Loucy (cell line): ENCODE data around the gene KDM4B.

ENCODE experiments used
- H2AFZ ChIP-seq: fragments of 200-600 bp; sonication (generic); 2 replicates; pipeline ENCODE4 v1.6.0; 2016; ENCODE audit warnings: antibody characterized with exemption, mild to moderate bottlenecking, low read length, moderate library complexity
- H3F3A ChIP-seq: fragments of 200-600 bp; 2 replicates; pipeline ENCODE4 v1.6.0; 2016; ENCODE audit warnings: antibody characterized with exemption, low read depth, mild to moderate bottlenecking
- H3K27me3 ChIP-seq: fragments of 200-600 bp; sonication (generic); 2 replicates; pipeline ENCODE4 v1.6.1; 2014; ENCODE audit warnings: low read length, mild to moderate bottlenecking; ENCODE audit not compliant: insufficient read depth, poor library complexity, severe bottlenecking
- H3K36me3 ChIP-seq: fragments of 200-600 bp; sonication (generic); 2 replicates; pipeline ENCODE4 v1.6.1; 2016; ENCODE audit warnings: low read length; ENCODE audit not compliant: insufficient read depth
- H3K4me1 ChIP-seq: fragments of 200-600 bp; sonication (generic); 2 replicates; pipeline ENCODE4 v1.5.1; 2014; ENCODE audit warnings: low read length, mild to moderate bottlenecking; ENCODE audit not compliant: insufficient read depth, poor library complexity, severe bottlenecking
- H3K4me2 ChIP-seq: fragments of 200-600 bp; sonication (generic); 2 replicates; pipeline ENCODE4 v1.6.0; 2014; ENCODE audit warnings: antibody characterized with exemption, low read length, low read depth, mild to moderate bottlenecking; ENCODE audit not compliant: poor library complexity, severe bottlenecking
- H3K4me3 ChIP-seq: fragments of 200-600 bp; sonication (generic); 2 replicates; pipeline ENCODE4 v1.5.1; 2014; ENCODE audit warnings: low read length, mild to moderate bottlenecking, mixed read lengths; ENCODE audit not compliant: poor library complexity, severe bottlenecking
- H3K79me2 ChIP-seq: fragments of 200-600 bp; sonication (generic); 2 replicates; pipeline ENCODE4 v1.6.1; 2014; ENCODE audit warnings: low read length; ENCODE audit not compliant: insufficient read depth
- H3K9ac ChIP-seq: fragments of 200-600 bp; sonication (generic); 2 replicates; pipeline ENCODE4 v1.6.0; 2014; ENCODE audit warnings: mild to moderate bottlenecking, low read depth, low read length, moderate library complexity; ENCODE audit not compliant: poor library complexity, severe bottlenecking
- H3K9me2 ChIP-seq: fragments of 200-600 bp; sonication (generic); replicated peaks from 2 replicates; pipeline ENCODE4 v1.6.1; 2016; ENCODE audit warnings: low read depth, low read length, mixed read lengths
- H3K9me3 ChIP-seq: fragments of 200-600 bp; sonication (generic); 2 replicates; pipeline ENCODE4 v1.6.1; 2014; ENCODE audit warnings: mild to moderate bottlenecking, antibody characterized with exemption, low read length, low read depth; ENCODE audit not compliant: insufficient read depth
- H4K20me1 ChIP-seq: fragments of 200-600 bp; sonication (generic); 2 replicates; pipeline ENCODE4 v1.6.0; 2014; ENCODE audit warnings: antibody characterized with exemption, low read length, mild to moderate bottlenecking; ENCODE audit not compliant: insufficient read depth, poor library complexity, severe bottlenecking
- EZH2phosphoT487 ChIP-seq: fragments of 200-600 bp; IDR thresholded peaks from 2 replicates; pipeline ENCODE4 v1.6.1; 2018; ENCODE audit warnings: antibody characterized with exemption, mild to moderate bottlenecking, moderate library complexity, borderline replicate concordance
- TF ChIP-seq, protein P1 (sequence below): fragments of 200-600 bp; sonication (generic); conservative IDR thresholded peaks from 2 replicates; pipeline ENCODE4 v1.5.1; 2014; ENCODE audit warnings: mild to moderate bottlenecking, antibody characterized with exemption, low read length

Gene KDM4B

DNA sequence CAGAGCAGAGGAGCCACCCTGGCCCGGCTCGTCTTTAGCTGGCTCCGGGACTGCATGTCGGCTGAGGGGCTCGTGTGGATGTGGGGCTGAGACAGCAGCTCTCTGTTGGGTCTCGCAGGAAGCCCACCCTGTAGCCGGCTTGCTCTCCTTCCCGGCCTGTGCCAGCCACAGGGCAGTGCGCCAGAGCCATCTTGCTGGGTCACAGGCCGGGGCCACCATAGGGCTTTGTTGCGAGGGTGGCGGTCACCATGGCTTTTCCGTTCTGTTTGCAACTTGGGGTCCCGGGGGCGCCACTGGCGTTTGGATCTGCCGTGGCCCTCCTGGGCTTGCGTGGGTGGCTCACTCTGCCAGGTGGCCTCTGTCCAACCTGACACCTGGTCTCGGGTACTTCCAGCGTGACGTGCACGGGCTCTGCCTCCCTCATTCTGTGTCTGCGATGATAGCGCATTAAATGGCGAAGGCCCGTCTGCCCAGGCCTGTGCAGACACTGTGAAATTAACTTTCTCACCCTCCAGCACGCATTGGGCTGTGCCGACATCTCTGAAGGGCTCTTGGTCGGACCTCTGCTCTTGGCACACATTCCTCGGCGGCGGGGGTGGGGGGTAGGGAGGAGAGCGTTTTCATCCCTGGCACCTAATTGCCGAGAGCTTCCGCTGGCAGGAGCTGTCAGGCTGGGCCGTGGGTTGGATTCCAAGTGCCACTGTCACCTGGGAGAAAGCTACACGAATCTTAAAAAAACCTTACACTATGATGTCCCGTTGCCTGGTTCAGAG is 95.1 kb downstream of the KDM4B start:
- Histone ChIP-seq H3K27me3 (no peaks in the 10 kb centered on the region), H3K9ac (no peak overlapping the region), H3K9me2 (no peaks in the 10 kb centered on the region), H3K79me2 (peaks cover 4% of the 10 kb centered on the region; the same call in 1 of the 2 replicates), H3K4me1 (no peaks in the 10 kb centered on the region), H3K9me3 (peaks cover 5% of the 10 kb centered on the region; the same call in 1 of the 2 replicates), H3F3A (no peaks in the 10 kb centered on the region), H2AFZ (no peak overlapping the region), H3K4me2 (no peak overlapping the region), H4K20me1 (peaks cover 3% of the 10 kb centered on the region), H3K36me3 (peaks cover 76% of the 10 kb centered on the region; the same call in 1 of the 2 replicates), H3K4me3 (no peak overlapping the region)
- TF ChIP-seq EZH2phosphoT487, result no peak
- TF ChIP-seq, protein P1, sequence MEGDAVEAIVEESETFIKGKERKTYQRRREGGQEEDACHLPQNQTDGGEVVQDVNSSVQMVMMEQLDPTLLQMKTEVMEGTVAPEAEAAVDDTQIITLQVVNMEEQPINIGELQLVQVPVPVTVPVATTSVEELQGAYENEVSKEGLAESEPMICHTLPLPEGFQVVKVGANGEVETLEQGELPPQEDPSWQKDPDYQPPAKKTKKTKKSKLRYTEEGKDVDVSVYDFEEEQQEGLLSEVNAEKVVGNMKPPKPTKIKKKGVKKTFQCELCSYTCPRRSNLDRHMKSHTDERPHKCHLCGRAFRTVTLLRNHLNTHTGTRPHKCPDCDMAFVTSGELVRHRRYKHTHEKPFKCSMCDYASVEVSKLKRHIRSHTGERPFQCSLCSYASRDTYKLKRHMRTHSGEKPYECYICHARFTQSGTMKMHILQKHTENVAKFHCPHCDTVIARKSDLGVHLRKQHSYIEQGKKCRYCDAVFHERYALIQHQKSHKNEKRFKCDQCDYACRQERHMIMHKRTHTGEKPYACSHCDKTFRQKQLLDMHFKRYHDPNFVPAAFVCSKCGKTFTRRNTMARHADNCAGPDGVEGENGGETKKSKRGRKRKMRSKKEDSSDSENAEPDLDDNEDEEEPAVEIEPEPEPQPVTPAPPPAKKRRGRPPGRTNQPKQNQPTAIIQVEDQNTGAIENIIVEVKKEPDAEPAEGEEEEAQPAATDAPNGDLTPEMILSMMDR, result no peak

DNA sequence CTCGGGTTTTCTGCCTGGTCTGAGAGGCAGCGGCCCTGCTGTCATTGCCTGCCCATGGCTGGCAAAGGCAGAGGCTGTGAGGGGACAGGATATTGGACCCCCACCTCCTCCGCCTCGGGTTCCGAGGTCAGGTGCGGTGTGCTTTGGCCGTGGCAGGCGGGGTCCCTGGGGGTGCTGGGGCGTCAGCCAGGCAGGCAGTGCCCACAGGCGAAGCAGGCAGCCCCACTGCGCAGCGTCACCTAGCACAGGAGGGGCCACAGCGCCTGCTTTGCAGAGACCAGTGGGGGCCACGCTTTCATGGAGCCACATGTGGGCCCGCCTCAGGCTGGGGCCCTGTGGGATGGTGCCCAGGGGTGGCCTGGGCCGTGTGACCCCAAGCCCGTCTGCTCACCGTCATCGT is 96.0 kb downstream of the KDM4B start:
- Histone ChIP-seq H2AFZ (no peak overlapping the region), H3K4me1 (no peaks in the 10 kb centered on the region), H3K4me3 (no peak overlapping the region), H3K9me2 (no peaks in the 10 kb centered on the region), H3K9ac (no peak overlapping the region), H3K79me2 (peaks cover 4% of the 10 kb centered on the region; the same call in 1 of the 2 replicates), H3F3A (no peaks in the 10 kb centered on the region), H3K36me3 (peaks cover 68% of the 10 kb centered on the region; the same call in 1 of the 2 replicates), H3K27me3 (no peaks in the 10 kb centered on the region), H4K20me1 (no peaks in the 10 kb centered on the region), H3K9me3 (peaks cover 5% of the 10 kb centered on the region; the same call in 1 of the 2 replicates), H3K4me2 (no peak overlapping the region)
- TF ChIP-seq, protein P1, result no peak
- no peak for TF ChIP-seq EZH2phosphoT487

GRCh38 chr19:5065663-5066093 is 96.8 kb downstream of the KDM4B start:
- Histone ChIP-seq H4K20me1 (no peaks in the 10 kb centered on the region), H3K4me3 (no peak overlapping the region), H2AFZ (no peak overlapping the region), H3K4me1 (no peaks in the 10 kb centered on the region), H3K9me3 (peaks cover 5% of the 10 kb centered on the region; the same call in 1 of the 2 replicates), H3F3A (no peaks in the 10 kb centered on the region), H3K36me3 (peaks cover 69% of the 10 kb centered on the region; the same call in 1 of the 2 replicates), H3K9ac (no peak overlapping the region), H3K79me2 (peaks cover 4% of the 10 kb centered on the region; the same call in 1 of the 2 replicates), H3K27me3 (no peaks in the 10 kb centered on the region), H3K9me2 (no peaks in the 10 kb centered on the region), H3K4me2 (no peak overlapping the region)
- TF ChIP-seq EZH2phosphoT487, result no peak
- TF ChIP-seq, protein P1, result no peak
